NOMO-1 treated with DMSO at 0.1 percent for 48 hours (cell line): ENCODE measurements around the gene SLC6A6.

Experiments
- DNase-seq: peaks from one replicate; lab custom pipeline; 2025; ENCODE audit not compliant: unreplicated experiment; lab: John Stamatoyannopoulos, UW

Gene SLC6A6

DNA sequence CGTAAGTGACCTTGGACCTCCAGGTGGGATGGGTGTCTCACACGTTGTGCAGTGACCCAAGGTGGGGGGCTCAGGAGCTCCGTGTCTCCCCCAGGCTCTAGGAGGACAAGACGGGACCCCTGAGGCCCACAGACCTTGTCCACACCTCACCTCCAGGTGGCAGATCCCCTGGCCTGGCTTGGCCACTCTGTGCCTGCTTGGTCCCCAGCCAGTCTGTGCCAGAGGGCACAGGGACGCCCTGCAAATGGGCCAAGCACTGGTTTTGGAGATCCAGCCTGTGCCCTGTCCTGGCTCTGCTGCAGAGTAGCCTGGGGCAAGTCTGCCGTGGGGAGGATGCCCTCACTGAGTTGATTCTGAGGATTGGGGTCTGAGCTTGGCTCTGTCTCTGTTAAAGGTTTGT lies 14.0 kb downstream of the SLC6A6 start:
- no peak for DNase-seq

DNA sequence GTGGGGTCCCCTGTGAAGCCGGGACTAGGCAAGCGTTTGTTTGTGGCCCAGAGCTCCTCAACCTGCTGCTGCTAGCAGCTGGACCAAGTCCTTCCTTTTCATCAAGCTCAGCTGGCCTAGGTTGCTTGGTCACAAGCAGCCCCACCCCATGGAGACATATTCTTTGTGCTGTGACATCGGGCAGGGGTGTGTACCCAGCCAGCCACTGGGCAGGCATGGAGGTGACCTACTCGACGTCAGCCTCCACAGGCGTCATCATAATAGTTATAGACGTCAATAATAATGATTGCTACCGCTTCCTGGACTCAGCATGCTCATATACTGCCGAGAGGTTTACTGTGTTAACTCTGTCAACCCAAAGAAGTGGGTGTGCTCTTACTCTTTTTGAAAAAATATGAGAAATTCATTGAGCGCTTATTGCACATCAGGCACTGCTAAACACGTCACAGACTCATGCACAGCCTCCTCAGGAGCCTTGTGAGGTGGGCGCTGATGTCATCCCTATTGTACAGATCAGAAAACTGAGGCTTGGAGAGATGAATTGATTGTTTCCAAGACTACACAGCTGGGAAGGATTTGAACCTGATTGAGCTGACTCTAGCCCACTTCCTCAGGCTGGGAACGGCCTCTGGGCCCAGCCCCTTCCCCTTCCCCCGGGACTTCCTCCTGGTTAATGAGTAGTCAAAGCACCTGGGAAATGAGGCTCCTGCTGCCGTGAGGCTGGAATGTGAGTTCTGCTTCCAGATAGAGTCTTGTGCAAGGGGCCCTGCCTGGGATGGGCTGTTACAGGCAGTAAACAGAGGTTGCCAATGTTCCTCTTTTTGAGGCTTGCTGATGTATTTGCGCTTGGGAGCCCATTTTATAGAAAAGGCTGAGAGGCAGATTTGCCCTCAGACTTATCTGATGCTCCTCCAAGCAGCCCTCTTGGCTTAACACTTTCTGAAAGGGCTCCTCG lies 16.2 kb downstream of the SLC6A6 start:
- DNase-seq: peak; percentile 73

DNA sequence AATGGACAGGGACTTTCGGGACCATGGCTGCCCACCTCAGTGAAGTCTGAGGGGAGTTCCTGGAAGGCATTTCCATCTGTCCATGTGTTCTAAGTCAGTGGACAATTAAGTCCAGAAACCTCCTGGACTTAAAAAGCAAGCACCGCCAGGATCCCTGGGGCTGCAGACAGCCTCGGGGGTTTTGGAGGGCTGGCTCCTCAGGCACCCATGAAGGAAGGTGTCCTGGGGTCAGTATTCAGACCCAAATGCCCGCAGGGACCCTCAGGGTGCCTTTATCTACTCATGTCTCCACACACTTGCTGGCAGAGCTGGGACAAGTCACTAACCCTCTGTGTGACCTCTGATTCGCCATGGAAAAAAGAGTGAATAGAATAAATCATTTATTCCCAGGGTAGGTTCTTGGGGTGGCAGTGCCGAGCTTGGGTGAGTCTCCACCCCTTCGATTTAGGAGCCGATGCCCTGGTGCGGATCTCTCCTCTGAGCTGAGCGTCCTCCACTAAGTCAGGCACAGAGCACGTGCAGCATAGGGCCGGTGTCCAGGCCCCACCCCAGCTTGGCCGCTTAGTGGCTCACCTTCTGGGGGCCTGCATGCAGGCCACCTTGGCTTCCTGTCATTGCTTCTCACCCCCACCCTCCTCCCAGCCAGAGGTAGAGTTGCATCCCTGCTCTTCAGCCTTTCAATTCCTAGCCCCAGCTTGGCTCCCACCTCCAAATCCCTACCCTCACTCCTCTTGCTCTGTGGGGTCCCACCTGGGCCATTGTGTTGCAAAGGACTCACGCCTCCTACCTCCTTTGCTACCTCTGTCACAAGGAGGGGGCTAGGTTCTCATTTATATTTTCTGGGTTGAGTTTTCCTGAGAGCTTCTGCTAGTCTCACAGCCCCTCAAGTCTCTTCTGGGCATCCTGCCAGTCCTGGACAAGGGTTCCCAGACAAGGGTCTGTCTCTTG lies 19.9 kb downstream of the SLC6A6 start:
- no peak for DNase-seq

DNA sequence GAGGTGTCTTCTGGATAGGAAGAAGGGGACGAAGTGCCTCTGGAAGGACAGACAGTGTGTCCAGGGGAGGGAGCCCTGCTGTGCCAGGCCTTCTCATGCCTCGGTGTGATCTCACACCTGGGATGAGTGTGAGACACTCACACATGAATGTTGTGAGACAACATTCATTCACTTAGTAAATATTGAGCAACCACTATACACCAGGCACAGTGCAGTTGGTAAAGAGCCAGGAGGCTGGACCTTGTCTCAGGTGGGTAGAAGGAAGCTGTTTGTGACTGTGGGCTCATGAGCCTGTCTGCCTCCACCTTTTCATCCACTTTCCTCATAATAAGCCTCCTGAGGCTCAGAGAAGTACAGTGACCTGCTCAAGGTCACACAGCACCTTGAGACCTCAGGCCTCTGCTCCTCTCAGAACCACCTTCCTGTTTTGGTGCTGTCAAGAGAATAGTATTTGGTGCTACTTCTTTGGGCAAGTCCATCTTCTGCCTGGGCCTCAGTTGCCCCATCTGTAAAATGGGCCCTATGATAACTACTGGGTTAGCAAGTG lies 20.9 kb downstream of the SLC6A6 start:
- no peak for DNase-seq

DNA sequence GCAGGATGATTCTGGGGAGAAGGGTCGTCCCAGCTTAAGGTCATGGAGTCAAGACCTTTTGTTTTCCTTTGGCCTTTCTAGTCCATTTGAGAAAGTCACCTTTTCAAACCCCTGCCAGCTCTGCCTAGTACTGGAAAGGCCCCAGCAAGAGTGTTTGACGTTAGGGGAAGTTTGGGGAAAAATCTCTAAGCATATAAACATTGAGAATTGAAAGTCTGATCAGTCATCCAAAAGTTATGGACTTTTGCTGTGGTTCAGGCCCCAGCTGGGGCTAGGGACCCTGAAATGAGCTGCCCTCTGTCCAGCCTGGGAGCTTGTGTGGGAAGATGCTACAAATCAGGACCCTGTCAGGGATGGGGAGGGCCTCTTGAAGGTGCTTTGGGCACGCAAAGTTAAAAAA lies 21.6 kb downstream of the SLC6A6 start:
- no peak for DNase-seq

DNA sequence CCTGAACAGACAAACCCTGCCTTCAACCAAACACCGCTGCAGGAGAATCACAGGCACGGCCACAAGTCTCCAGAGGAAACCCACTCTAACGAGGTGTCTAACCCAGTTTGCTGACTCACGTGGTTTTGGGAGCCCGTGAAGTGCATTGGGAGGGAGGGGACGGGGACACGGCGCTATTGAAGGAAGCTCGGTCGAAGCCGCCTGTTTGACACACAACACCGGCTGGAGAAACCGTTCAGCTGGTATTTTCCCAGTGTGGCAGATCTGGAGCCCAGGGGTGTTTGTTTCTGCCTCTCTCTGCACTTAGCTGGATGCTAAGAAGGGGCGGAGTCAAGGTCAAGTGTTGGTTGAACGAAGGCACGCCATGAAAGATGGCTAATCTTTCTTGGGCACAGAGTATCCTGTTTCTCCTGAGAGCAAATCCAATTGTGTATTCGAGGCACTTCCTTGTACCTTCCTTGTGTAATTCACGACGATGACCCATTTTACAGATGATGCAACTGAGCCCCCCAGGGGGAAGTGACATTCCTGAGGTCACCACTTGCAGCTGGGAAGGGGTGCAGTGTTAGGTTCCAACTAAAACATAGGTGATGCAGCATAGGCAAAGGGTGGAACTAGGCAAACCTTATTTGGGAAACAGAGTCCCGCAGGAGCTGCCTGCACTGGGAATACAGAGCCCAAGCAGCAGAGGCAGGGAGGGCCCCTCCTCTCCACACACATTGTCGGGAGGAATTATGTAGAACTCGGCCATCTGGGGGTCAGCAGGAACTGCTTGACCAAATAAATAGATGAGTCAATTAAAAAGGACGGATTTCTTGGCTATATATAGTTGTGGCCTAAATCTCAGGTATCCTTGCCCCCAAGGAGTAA lies 22.5 kb downstream of the SLC6A6 start:
- no peak for DNase-seq

DNA sequence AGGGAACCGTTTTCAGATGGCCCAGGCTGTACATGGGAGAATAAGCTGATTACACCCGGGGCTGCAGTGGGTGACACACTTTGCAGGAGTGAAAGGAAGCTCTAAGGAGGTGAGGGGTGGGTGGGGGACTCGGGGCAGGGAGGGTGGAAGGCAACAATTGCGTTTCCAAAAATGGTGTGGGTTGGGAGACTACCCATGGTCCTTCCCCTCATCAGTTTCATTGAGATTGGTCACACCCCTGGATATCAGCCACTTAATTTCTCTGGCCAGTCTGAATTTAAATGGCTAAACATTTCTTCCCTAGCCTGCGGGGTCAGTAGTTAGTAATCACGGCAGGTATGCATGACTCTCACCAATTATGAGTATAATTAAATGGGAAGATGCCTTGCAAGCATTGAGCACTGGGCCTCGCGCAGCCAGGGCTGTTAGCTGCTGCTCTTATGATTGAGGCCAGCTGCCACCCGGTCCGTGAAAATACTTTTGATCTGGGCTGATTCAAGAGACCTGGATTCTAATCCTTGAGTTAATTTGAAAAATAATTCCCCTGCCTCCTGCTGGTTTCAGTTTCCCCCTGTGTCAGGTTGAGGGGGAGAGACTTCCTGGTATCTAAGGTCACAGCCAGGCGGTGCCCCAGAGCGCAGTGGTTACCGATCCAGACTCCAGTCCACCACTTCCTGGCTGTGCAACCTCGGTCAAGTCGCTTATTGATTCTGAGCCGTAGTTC lies 23.3 kb downstream of the SLC6A6 start:
- peak; percentile 83 for DNase-seq

DNA sequence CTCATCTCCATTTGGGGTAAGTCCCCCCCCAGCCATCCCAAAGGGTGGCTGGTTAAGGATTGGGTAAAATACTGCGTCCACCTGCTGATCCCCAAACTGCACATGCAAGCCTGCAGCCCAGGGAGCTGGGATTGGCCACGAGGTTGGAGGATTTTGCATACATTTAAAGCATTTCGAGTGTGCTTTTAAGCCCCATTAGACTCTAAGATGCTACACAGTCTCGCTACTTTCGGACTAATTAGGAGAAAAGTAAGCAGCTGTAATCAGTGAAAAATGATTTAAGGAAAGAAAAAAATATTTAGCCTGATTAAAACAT lies 23.9 kb downstream of the SLC6A6 start:
- no peak for DNase-seq

DNA sequence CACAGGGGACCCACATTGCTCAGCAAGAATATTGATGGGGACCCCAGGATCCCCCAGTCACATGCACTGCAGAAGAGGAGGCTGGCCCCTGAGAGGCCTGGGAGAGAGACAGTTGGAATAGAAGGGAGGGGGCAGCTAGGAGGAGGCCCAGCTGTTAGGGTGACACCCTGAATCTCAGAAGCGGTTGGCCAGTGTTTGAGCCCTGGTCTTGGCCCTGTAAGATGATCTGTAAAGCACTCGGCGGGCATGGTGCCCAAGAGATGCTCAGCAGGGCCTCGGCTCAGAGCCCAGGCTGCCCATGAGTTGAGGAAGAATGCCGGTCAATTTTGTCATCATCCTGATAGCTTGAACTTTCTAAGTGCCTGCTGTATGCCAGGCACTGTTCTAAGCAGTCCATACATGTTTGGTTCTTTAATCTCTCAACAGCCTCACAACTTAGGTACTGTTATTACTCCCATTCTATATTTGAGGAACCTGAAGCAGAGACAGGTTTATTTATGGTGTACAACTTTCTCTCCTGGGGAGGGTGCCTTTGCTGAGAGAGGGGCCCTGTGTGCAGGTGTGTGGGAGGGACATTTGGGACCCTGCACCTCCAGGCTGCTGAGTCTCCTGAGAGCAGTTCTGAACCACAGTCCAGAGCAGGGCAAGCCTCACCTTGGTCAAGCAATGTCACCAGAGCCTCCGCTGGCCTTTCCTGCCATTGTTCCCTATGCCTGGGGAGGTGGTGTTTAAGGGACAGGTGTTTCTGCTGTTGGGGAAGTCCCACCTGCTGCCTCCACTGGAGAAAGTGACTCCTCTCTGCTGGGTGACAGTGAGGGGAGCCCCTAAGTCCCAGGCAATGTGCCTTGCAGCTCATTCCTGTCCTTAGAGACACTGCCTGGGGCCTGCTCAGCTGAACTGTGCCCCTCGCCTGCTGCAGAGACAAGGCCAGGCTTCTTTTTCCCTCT lies 26.0 kb downstream of the SLC6A6 start:
- DNase-seq: no peak

DNA sequence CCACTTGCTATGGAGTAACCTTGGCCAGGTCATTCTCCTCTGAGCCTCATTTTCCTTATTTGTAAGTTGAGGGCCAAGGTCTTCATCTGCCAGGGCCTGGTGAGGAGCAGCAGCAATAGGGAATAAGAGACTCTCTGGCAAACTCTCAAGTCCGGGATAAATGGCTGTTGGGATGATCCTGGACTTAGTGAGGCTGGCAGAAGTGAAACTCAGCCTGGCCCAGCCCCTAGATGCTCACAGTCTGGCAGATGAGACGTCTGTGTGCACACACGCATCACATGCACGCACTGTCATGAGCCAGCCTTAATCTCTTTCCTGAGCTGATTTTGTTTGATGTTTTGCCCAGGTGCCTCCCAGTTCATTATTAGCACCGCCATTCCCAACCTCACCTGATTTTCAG lies 26.8 kb downstream of the SLC6A6 start:
- DNase-seq: peak; percentile 16

DNA sequence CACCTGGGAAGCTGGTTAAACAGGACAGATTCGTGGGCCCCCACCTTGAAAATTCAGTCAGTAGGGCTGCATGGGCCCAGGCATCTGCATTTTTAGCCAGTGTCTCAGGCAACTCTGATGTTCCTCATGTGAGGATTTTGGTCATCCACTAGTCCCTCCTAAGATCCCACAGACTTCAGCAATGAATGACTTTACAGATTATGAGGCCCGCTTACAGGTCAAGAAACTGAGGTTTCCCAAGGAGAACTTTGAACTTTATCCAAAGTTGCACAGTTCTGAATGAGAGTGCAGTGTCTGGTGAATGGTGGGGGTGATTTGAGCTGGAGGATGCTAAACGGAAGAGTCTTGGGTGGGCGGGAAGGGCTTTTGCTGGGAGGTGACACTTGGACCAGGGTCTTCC lies 27.2 kb downstream of the SLC6A6 start:
- no peak for DNase-seq

DNA sequence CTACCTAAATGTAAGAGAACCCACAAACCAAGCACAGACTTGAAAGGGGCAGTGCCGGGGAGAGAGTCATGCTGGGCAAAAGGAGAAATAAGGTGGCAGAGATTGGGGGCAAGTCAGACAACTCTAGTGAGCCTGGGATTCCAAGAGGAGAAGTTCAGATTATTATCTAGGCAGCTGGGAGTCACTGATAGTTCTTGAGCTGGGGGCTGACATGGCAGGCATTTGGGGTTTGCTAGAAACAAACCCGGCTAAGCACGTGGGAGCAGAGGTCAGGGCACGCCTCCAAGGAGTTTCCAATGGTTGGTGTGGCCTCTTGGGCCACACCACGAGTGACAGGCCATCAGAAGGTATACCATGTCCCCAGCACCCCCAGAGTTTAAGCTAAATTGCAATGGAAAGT lies 27.6 kb downstream of the SLC6A6 start:
- no peak for DNase-seq

DNA sequence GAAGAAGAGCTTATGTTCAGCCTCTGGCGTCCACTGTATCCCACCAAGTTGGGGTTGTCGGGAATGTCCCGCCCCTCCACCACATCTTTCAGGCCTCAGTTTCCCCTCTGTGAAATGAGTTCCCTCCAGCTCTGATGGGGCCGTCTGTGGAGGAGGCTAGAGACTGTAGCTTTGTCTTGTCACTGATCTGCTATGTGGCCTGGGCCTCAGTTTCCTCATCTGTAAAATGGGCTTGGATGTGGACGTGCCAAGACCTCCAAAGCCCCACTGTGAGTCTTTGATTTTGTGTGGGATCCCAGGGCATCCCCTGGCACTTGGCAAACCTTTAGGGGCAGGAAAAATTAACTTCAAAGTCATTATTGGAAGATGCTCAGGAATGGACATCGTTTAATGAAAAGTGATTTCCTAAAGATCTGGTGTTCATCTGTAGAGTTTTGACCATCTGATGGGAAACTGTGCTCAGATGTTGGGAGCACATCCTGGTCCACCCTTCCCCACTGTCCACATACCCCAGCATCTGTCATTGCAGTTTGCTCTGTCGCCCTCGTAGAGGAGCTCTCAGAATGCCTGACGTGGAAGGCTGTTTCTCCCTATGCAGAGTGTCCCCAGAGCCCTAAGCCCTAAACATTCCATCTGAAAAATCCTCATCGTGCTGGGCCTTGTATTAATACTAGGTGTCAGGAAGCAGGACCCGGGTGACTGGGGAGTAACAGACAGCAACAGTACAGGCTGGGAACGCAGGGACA lies 28.5 kb downstream of the SLC6A6 start:
- no peak for DNase-seq

DNA sequence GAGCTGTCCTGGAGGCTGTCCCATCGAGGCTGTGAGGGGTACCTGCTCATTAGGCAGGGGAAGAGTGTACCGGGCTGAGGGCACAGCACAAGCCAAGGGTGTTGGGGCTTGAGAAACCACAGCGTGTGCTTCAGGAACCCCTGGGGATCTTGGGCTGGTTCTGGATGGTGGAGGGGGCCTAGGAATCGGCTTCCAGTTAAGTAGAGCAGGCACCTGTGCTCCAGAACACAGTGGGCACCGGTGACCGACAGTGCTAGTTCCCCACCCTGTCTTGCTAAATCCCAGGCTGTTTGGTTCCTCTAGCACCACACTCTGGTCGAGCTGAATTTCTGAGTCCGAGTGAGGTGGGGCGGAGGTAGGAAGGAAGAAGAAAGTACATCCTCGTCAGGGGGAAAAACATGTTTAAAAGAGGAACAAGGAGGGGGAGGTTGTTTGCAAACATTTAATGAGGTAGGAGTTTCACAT lies 29.1 kb downstream of the SLC6A6 start:
- DNase-seq: peak; percentile 90

DNA sequence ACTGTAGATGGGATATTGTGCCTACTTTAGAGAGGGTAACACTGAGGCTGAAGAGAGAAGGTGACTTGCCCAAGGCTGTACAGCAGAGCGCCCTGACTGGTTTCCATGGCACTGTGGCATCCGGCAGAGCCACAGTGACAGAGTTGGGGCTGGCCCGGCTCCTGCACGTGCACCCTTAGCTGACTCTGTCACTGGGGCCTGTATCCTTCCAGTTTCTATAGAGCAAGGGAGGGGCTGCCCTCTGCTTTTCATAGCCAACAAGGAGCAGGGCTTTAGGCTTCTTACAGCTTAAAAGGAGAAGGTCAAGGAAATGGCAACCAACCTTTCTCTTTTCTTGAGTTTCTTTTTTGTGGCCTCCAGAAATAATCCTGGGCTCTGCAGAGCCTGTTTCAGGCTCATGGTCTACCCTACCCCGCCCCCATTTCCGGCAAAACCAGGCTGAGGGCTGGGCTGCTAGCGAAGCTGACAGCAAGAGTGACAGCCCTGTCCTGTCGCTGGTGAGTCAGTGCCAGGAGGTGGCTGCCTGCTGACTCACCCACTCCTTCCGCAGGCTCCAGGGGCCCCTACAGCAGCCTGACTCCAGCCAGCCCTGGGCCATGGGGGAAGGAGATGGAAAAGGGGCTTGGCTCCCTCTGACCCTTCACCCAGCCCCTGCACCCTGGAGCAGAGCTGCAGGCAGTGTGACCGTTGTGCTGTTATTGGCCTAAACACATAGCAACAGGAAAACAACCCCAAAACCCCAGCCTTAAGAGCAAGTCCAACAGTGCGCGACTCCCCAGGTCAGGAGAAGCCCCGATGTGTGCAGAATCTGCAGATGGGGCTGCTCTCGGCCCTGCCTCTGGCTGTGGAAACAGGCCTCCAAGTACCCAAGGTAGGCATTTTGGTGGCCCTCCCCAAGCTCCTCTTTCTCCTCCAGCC lies 29.8 kb downstream of the SLC6A6 start:
- DNase-seq: peak; percentile 97

DNA sequence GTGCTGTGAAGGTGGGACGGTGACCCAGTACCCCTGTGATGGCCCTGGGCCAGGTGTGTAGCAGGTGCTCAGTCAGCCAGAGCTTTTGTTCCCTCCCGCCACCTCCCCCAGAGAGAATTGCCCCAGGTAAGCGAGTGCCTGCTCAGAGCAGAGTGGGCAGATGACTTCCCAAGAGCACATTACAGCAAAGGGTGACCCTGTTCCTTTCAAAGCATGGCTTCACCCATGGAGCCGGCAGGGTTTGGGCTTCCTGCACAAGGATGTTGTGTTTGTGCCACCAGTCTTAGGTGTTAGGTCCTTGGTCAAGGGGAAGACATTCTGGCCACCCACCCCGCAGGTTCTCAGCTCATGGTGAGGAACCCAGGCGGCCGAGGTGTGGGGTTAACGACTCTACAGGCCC lies 30.7 kb downstream of the SLC6A6 start:
- no peak for DNase-seq

DNA sequence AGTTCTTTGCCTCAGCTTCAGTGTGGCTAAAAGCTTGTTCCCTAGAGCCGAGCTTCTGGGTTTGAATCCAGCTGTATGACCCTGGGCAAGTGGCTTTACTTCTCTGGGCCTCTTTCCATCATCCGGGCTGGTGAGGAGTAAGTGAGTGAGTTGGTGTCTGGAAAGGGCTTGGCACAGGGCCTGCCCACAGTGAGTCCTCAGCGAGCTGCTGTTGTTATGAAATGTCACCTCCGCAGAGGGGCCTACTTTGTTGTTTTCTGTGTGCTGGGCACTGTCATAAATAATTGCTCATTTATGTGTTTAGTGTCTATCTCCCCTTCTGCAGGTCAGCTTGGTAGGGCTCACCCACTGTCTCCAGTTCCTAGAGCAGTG lies 31.7 kb downstream of the SLC6A6 start:
- peak; percentile 36 for DNase-seq
